ENCODE results near the gene FBXO42. TPM values are rescaled to one million over a fixed set of nuclear protein-coding genes. Genes with fewer than 3 reads are reported as not detected.
"Not testable (repeated sequence)": the region's sequence is repeated elsewhere in the genome, so short reads cannot be mapped to it uniquely, and the experiment has no call there.

The FBXO42 gene
- total RNA-seq, 1 donor from 2014 or later = 27.3 TPM

DNA sequence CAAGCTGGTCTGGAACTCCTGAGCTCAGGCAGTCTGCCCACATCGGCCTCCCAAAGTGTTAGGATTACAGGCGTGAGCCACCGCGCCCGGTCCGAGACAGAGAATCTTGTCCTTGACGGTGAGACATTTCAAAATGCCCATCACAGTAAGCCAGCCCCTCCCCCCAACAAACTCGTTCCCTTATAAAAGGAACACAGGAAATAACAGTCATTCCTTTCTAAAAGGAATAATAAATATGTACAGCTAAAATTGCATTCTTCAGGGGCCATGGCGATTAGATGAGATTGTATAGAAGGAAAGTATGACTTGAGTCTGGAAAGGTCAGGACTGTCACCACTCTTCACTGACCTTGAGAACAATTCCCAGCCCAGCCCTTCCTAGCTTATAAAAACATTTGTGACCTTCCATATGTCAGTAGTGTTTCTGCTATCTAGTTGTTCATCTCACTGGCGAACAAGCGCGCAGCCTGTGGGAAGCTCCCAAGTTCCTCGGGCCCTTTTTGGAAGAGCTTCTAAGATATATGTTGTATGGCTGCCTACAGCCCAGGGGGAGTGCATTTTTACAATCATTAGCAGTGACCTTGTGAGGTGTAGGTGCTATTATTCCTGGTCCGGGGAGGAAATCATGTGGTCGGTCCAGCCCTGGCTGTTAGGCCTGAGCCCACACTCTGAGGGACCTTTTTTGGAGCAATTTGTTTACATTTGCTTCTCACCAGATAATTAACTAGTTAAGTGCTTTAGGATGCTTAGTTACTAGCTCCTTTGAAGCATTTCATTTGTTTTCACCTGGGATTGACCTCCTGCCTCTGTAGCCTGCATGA, 23.5 kb upstream of the FBXO42 start:
- no peak for ATAC-seq
- intact Hi-C loops (cut with DNase I) = no loop called here
- no peak for DNase-seq (ENCODE audit: low spot score)

DNA sequence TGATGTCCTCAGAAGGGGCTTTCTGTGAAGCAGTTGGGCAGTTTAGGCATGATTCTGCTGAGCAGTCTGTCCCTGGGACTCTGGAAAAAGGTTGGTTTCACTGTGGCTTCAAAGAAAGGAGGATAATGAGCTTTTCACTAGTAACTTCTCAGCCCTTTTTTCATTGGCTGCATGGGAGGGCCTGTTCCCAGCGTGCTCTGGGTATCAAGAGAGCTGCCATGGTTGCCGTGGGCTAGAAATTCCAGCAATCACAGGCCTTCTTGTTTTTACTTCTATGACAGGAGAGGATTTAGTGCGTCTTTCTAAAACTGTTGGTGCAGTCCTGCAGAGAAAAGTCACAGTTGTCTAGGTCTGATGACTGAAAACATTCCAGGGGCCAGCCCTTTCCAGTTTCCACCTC, 22.0 kb upstream of the FBXO42 start:
- no peak for ATAC-seq
- no peak for DNase-seq (ENCODE audit: low spot score)
- intact Hi-C loops (cut with DNase I) = no loop called here

DNA sequence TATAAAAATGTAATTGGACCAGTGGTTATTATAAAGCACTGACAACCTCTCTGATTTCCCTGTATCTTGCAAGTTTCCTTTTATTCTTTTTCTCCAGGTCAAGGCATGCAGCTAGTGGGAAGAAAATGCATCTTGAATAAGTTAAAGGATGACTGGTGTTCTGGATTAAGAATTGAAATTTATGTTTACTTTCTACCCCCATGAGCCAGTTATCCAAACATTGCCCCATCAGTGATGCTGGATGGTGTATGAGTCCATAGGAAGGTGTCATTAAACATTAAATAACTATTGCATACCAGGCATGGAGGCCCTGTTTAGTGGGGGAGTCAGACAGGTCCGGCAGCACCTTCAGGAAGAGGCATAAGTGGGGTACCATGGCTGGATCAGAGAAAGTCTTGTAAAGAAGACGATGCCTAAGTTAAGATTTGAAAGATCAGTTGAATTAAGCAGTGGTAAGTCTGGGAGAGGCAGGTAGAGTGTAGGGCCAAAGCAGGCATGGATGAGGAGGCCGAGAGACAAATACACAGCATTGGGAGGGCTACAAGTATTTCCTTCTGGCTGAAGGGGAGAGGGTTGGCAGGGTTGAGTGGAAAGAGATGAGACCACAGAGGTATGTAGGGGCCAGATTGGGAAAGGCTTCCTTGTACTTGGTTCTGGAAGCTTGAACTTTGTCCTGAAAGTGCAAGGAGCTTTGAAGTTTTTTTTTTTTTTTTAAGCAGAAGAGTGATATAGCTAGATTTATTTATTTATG, 20.4 kb upstream of the FBXO42 start:
- no peak for ATAC-seq
- no peak for DNase-seq (ENCODE audit: low spot score)
- intact Hi-C loops (cut with DNase I) = no loop called here

DNA sequence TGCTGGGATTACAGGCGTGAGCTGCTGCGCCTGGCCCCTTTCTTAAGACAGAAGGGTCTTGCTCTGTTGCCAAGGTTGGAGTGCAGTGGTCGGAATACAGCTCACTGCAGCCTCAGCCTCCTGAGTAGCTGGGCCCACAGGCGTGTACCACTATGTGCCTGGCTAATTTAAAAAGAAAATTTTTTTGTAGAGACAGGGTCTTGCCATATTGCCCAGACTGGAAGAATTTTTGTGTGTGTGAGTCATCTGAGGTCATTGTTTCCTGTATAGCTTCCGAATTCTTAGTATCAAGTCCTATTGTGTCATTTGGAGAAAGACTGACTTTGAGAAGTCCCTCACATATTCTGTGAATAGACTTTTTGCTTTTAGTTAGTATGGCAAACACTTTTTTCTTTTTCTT, 19.4 kb upstream of the FBXO42 start:
- no peak for DNase-seq (ENCODE audit: low spot score)
- intact Hi-C loops (cut with DNase I) = no loop called here
- ATAC-seq = no peak

DNA sequence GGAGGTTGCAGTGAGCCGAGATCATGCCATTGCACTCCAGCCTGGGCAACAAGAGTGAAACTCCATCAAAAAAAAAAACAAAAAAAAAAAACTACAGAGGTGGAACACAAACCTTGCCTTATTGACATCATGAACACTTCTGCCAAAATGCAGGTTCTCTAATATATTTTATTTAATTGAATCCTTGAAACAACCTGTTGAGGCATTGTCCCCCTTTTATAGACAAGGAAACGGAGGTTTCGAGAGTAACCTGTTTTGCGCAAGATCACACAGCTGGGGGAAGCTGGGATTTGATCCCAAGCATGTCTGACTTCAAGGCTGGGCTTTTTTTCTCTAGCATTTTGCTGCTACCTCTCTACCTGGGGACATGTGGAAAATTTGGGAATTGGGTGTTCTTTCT, 17.5 kb upstream of the FBXO42 start:
- DNase-seq (ENCODE audit: low spot score) (no peak), ATAC-seq (no peak)
- intact Hi-C loops (cut with DNase I) = no loop called here

DNA sequence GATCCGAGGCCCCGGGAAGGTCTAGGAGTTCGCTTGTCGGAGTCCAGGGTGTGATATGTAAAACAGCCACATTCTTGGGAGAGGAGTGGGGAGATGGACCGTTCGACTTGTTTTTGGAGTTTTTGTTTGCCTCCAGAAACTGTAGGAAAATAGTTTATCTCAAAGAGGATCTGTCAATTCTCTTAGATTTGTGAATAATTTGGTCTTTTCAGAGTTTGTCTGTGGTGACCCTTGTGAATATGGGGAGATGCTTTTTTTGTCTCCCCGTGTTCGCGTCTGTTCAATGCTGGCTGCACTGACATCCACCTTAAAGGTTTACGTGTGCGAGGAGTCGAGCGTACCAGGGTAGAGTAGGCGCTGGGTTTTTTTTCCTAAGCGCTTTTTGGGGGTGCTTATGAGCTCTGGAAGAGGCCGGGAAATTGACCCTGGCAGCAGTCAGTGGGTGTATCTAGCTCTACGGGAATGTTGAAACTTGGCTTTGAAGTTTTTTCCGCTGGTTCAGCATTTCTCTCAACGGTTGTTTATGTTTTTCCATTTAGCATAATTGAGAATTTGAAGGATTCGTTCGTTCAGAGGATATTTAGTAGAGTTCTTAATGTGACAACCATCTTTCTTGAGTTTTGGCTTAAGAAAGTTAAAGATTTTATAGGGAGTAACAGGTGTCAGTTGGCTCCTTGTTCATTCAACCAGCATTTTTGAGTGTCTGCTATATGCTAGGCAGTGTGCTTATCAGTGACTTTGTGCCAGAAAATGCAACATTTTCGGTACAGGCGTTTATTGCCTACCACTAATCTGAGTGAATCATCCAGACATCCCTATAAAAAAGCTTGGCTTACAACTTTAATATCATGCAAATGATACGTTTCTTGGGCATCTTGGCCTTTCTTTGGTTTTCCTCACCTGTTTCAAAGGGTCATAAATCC, 15.9 kb upstream of the FBXO42 start:
- intact Hi-C loops (cut with DNase I) = no loop called here
- DNase-seq (ENCODE audit: low spot score) (no peak), ATAC-seq (no peak)

DNA sequence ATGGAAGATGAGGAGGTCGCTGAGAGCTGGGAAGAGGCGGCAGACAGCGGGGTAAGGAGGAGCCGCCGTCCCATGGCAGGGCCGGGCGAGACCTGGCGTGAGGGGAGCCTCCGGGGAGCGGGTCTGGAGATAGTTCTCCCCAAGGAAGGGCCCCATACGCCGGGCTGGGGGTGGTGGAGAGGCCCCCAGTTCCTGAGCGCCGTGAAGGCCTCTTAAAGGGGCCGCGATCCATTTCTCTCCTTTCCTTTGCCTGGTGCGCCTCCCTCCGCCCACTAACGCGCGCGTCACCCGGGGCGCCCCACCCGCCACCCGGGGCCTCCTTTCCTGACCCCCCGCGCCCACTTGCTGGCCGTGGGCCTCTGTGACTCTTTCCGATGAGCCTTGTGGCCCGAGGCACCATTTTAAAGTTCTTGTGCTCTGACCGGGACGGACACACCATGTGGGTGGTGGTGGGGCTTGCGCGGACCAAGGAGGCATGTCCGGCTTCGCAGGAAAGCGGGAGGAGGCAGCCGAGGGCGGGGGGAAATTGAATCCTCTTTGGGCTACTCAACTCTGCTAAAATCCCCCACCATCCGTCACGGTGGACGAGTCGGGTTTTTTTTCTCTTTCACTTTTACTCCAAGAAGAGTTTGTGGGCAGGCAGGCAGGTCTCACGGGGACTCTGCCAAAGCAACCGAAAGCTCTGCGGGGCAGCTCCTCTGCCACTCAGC, 15.1 kb upstream of the FBXO42 start:
- ATAC-seq = peak; percentile 92
- intact Hi-C loops (cut with DNase I) = no loop called here
- DNase-seq (ENCODE audit: low spot score) = peak; percentile 90

DNA sequence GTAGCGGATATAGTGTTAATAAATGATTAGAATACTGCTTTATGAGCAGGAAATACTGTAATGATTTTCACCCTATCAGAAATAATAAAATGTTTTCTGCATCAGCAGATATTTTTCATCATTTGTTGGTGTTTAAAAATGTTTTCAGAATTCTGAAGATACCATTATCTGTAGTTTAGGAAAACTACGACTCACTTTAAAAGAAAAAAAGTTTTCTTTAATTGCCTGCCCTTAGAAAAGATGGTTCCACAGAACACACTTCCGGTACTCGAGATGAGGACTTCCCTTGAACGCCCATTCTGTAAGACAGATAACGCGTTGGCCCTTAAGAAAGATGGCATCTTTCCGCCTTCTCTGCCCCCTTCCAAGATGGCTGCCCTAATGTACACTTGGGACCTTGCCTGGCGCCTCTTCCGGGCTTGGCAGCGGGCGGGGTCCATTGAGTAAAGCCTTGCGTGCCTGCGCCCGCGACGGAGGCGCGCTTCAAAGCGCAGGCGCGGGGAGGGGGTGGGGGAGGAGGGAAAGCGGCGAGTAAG, 14.5 kb upstream of the FBXO42 start, which contains the start of gene SZRD1:
Gene SZRD1, plus strand, starts transcription at position 521 of the 536 bp plus-strand sequence. CDS start 16 bp downstream, outside the sequence.
- intact Hi-C loops (cut with DNase I) = no loop called here
- ATAC-seq = peak; percentile 97
- peak; percentile 97 for DNase-seq (ENCODE audit: low spot score)

DNA sequence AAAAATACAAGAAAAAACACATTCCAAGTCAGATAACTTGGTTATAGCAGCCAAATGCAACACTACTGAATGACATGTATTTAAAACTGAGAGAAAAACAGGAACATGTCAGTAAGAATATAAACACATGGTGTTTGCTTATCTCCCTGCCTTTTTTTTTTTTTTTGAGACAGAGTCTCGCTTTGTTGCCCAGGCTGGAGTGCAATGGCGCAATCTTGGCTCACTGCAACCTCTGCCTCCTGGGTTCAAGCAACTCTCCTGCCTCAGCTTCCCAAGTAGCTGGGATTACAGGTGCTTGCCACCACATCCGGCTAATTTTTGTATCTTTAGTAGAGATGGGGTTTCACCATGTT, 12.8 kb upstream of the FBXO42 start:
- ATAC-seq; intact Hi-C loops (cut with DNase I): not testable (repeated sequence)

DNA sequence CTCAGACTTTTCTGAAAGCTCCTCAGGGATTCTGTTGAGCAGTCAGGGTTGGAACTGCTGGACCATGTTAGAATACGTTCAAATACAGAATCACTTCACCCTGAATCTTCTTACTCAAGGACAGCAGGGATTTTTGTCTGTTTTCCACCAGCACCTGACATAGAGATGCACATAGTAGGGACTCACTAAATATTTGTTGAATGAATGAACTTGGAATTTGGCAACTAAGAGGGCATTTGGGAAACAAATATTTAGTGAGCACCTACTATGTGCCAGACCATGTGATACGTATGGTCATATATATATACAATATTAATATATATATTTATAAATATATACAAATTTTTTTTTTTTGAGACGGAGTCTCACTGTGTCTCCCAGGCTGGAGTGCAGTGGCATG, 4.6 kb upstream of the FBXO42 start:
- intact Hi-C loops (cut with DNase I) = no loop called here
- ATAC-seq (no peak), DNase-seq (ENCODE audit: low spot score) (no peak)

More for the DNA sequence above, 12.8 kb upstream of the FBXO42 start:
- DNase-seq (ENCODE audit: low spot score) = not testable (repeated sequence)

DNA sequence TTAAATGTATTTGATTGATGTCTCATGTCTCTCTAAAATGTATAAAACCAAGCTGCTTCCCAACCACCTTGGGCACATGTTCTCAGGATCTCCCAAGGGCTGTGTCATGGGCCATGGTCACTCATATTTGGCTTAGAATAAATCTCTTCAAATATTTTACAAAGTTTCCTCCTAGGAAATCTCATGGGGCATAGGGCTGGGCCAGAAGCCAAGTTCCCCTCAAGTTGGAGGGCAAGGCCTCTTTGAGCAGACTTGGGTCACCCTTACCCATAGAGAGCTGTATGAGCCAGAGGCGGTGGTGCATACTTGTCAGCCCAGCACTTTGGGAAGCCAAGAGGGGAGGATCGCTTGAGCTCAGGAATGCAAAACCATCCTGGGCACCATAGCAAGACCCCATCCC, 2.3 kb upstream of the FBXO42 start:
- intact Hi-C loops (cut with DNase I) = no loop called here
- DNase-seq (ENCODE audit: low spot score) = no peak
- ATAC-seq = no peak

DNA sequence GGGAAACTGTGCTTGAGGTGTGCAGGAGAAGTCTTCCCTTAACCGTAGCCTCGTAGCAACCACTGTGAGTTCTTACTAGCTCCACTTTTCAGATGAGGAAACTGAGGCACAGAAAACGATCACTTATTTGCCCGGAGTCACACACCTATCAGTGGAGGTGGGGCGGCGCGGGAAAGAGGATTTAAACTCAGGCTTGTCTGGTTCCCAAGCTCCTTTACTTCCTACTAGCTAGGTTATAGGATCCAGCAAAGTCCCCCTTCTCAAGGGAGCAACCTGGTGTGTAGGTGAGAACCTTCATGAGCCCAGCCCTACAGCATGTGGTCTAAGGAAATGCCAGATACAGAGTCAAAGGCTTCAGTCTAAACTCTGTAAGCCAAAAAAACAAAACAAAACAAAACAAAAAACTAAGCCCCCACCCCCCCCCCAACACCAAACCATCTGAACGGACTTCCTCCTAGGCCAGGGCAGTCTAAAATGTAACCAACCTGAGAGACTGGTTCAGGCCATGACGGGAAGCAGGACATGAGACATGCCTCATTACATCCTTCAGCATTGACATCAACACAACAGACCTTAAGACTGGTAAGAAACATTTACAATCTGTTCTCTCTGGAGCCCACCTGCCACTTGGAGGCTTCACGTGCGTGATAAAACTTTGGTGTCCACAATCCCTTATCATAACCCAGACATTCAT, 709 bp upstream of the FBXO42 start:
- intact Hi-C loops (cut with DNase I) = no loop called here
- ATAC-seq (peak; percentile 6), DNase-seq (ENCODE audit: low spot score) (no peak)

DNA sequence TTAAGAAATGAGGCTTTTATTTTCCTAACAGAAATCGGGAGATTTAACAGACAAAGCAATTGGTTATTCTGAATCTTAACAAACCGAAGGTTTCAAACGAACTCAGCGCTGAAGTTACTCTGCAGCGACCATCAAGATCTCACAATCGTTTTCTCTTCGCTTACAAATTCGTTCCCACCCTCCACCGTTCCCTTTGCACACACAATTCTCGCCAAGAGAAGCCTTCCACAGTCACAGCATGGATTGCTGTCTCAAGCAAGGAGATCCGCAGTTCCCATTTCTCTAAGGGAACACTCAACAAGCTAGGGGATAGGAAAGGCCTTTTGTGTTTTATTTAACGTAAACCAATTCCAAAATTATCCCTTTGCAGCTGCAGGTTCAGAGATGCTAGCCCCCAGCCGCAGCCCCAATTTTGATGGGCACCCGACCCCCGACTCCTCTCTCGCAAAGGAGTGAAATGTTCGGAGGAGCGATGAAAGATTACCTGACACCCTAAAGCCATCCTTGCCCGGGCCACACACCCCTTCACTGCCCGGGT, 755 bp downstream of the FBXO42 start:
- peak; percentile 19 for ATAC-seq
- no peak for DNase-seq (ENCODE audit: low spot score)
- intact Hi-C loops (cut with DNase I) = no loop called here

DNA sequence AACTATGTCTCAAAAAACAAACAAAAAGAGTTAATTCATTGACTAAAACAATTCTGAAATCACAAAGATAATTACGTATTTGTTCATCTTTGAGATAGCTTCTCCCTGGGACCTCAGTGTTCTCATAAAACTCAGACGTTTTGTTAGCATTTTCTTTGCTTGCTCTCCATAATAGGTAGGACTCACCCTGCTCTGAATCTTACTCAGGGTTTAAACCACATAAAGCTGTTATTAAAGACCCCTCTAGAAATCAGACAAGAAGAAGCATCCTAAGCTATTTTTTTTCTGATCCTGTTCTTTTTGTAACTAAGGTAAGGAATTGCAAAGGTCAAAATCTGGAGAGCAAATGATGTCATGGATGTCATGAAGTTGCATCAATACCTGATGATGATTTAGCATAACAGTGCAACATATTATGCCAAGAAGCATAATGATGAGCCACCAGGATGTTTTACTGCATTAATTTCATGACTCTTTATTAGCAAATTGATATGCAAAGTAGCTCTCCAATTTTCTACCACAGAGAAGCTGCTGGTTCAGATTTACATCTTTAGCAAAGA, 2.4 kb downstream of the FBXO42 start:
- ATAC-seq (no peak), DNase-seq (ENCODE audit: low spot score) (no peak)
- intact Hi-C loops (cut with DNase I) = no loop called here

DNA sequence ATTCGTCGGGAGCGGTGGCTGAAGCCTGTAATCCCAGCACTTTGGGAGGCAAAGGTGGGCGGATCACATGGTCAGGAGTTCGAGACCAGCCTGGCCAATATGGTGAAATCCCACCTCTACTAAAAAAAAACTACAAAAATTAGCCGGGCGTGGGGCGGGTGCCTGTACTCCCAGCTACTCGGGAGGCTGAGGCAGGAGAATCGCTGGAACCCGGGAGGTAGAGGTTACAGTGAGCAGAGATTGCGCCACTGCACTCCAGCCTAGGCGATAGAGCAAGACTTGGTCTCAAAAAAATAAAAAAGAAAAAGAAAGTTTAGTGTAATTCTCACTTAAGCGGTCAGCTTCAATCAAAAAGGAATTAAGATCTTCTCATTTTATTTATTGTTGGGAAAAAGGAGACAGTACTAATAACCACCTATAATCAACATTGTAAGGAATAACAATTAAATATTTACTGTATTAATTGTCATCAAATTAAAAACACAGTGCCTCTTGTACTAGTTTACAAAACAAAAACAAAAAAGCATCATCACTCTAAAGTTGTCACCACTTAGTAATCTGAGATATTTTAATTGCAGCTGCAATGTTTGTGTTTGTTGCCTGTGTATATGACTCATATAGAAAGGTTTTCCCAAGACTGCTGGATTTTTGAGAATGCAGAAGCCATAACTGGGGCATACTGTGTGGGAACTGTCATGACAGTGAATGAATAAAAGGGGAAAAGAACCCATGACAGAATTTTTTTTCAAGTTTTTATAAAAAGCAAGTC, 3.7 kb downstream of the FBXO42 start:
- DNase-seq (ENCODE audit: low spot score) (no peak), ATAC-seq (no peak)
- intact Hi-C loops (cut with DNase I) = no loop called here

DNA sequence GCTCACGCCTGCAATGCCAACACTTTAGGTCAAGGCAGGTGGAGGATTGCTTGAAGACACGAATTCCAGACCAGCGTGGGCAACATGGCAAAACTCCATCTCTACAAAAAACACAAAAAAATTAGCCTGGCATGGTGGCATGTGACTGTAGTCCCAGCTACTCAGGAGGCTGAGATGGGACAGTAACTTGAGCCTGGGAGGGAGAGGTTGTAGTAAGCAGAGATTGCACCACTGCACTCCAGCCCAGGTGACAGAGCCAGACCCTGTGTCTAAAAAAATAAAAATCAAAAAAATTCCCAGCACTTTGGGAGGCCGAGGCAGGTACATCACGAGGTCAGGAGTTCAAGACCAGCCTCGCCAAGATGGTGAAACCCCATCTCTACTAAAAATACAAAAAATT, 9.0 kb downstream of the FBXO42 start:
- ATAC-seq; intact Hi-C loops (cut with DNase I); DNase-seq (ENCODE audit: low spot score): not testable (repeated sequence)

All from sciatic nerve (tissue), 2 donors.